ENCODE results near the gene ESR1.
"Not testable (repeated sequence)": the region's sequence is repeated elsewhere in the genome, so short reads cannot be mapped to it uniquely, and the experiment has no call there.

Gene ESR1

GRCh38 chr6:151835396-151835795 is 27.9 kb downstream of the ESR1 start:
- no peak overlapping the region for H3K4me3 ChIP-seq (ENCODE audit: low read depth, low read length)
- no peak for DNase-seq (ENCODE audit: low read depth)
- no peak for TF ChIP-seq CTCF (IDR thresholded peaks at IDR 0.05; ENCODE audit: control insufficient read depth, extremely low read depth, insufficient read depth)

GRCh38 chr6:151837223-151837622 is 29.7 kb downstream of the ESR1 start:
- TF ChIP-seq CTCF (IDR thresholded peaks at IDR 0.05; ENCODE audit: control insufficient read depth, extremely low read depth, insufficient read depth): no peak

GRCh38 chr6:151842816-151843215 is 35.3 kb downstream of the ESR1 start:
- no peak for DNase-seq (ENCODE audit: low read depth)
- TF ChIP-seq CTCF (IDR thresholded peaks at IDR 0.05; ENCODE audit: control insufficient read depth, extremely low read depth, insufficient read depth): no peak
- H3K4me3 ChIP-seq (ENCODE audit: low read depth, low read length): no peak overlapping the region

More at GRCh38 chr6:151837223-151837622, 29.7 kb downstream of the ESR1 start:
- H3K4me3 ChIP-seq (ENCODE audit: low read depth, low read length): no peak overlapping the region
- DNase-seq (ENCODE audit: low read depth): no peak

GRCh38 chr6:151847064-151847463 is 39.6 kb downstream of the ESR1 start:
- H3K4me3 ChIP-seq (ENCODE audit: low read depth, low read length): no peak overlapping the region
- TF ChIP-seq CTCF (IDR thresholded peaks at IDR 0.05; ENCODE audit: control insufficient read depth, extremely low read depth, insufficient read depth): no peak
- DNase-seq (ENCODE audit: low read depth): peak; percentile 14

GRCh38 chr6:151850479-151851003 is 43.1 kb downstream of the ESR1 start:
- no peak overlapping the region for H3K4me3 ChIP-seq (ENCODE audit: low read depth, low read length)
- DNase-seq (ENCODE audit: low read depth): no peak
- TF ChIP-seq CTCF (IDR thresholded peaks at IDR 0.05; ENCODE audit: control insufficient read depth, extremely low read depth, insufficient read depth): no peak

GRCh38 chr6:151858294-151858693 is 50.8 kb downstream of the ESR1 start:
- no peak for TF ChIP-seq CTCF (IDR thresholded peaks at IDR 0.05; ENCODE audit: control insufficient read depth, extremely low read depth, insufficient read depth)
- H3K4me3 ChIP-seq (ENCODE audit: low read depth, low read length): no peak overlapping the region
- DNase-seq (ENCODE audit: low read depth): no peak

- DNase-seq (ENCODE audit: low read depth): no peak
- TF ChIP-seq CTCF (IDR thresholded peaks at IDR 0.05; ENCODE audit: control insufficient read depth, extremely low read depth, insufficient read depth): no peak
- H3K4me3 ChIP-seq (ENCODE audit: low read depth, low read length): no peak overlapping the region
Measured at GRCh38 chr6:151862461-151862860, 55.0 kb downstream of the ESR1 start.

GRCh38 chr6:151867361-151867869 is 59.9 kb downstream of the ESR1 start:
- not testable (repeated sequence) for H3K4me3 ChIP-seq (ENCODE audit: low read depth, low read length); DNase-seq (ENCODE audit: low read depth)
